Trophoblast cell (in vitro differentiated cells and primary cell): Measurements from ENCODE around the gene HRCT1.

Experiments used
- DNase-seq, 2 donors: peaks; one replicate each; pipeline ENCODE4 v3.0.0-alpha.2; 2016
- H2AFZ ChIP-seq: 2 replicates; pipeline ENCODE4 v1.6.1; 2013; ENCODE audit warnings: low read length, moderate library complexity, mild to moderate bottlenecking; ENCODE audit not compliant: insufficient read depth, poor library complexity
- H2AK5ac ChIP-seq: 2 replicates; pipeline ENCODE4 v1.6.1; 2013; ENCODE audit warnings: mild to moderate bottlenecking, low read length
- H2BK120ac ChIP-seq: 2 replicates; pipeline ENCODE4 v1.6.1; 2013; ENCODE audit warnings: low read length, mild to moderate bottlenecking, moderate library complexity; ENCODE audit not compliant: insufficient read depth, poor library complexity
- H2BK12ac ChIP-seq: 2 replicates; pipeline ENCODE4 v1.6.1; 2013; ENCODE audit warnings: mild to moderate bottlenecking, low read length, moderate library complexity
- H2BK5ac ChIP-seq: 2 replicates; pipeline ENCODE4 v1.6.1; 2013; ENCODE audit warnings: low read length, low read depth, moderate library complexity, mild to moderate bottlenecking; ENCODE audit not compliant: poor library complexity
- H3K14ac ChIP-seq: 2 replicates; pipeline ENCODE4 v1.6.1; 2013; ENCODE audit warnings: mild to moderate bottlenecking, low read length
- H3K18ac ChIP-seq: 2 replicates; pipeline ENCODE4 v1.6.1; 2013; ENCODE audit warnings: mild to moderate bottlenecking, low read length
- H3K23ac ChIP-seq: 2 replicates; pipeline ENCODE4 v1.6.1; 2013; ENCODE audit warnings: low read length
- H3K27ac ChIP-seq: 2 replicates; pipeline ENCODE4 v1.5.1; 2013; ENCODE audit warnings: low read depth, mild to moderate bottlenecking, inconsistent platforms, low read length, moderate library complexity
- H3K27me3 ChIP-seq: 2 replicates; pipeline ENCODE4 v1.6.1; 2013; ENCODE audit warnings: inconsistent platforms, mild to moderate bottlenecking, low read length, moderate library complexity; ENCODE audit not compliant: insufficient read depth
- H3K36me3 ChIP-seq, 2 experiments: 1 replicate in 1 of 2; 2 replicates in 1 of 2; pipeline ENCODE4 v1.6.1; 2013; ENCODE audit warnings: low read length in 2 of 2, mild to moderate bottlenecking in 2 of 2, moderate library complexity in 1 of 2; ENCODE audit not compliant: insufficient read depth in 2 of 2, control insufficient read depth in 1 of 2
- H3K4ac ChIP-seq: 2 replicates; pipeline ENCODE4 v1.6.1; 2013; ENCODE audit warnings: low read depth, mild to moderate bottlenecking, low read length, moderate library complexity
- H3K4me1 ChIP-seq, 2 experiments: 1 replicate in 1 of 2; 2 replicates in 1 of 2; pipeline ENCODE4 v1.6.1; 2013; ENCODE audit warnings: low read length in 2 of 2, mild to moderate bottlenecking in 2 of 2, moderate library complexity in 1 of 2; ENCODE audit not compliant: insufficient read depth in 2 of 2, control insufficient read depth in 1 of 2
- H3K4me2 ChIP-seq: 2 replicates; pipeline ENCODE4 v1.6.1; 2013; ENCODE audit warnings: inconsistent platforms, mild to moderate bottlenecking, low read length, moderate library complexity
- H3K4me3 ChIP-seq: 2 replicates; pipeline ENCODE4 v1.5.1; 2013; ENCODE audit warnings: mild to moderate bottlenecking, low read depth, low read length, inconsistent platforms
- H3K79me1 ChIP-seq: one replicate; pipeline ENCODE4 v1.6.1; 2013; ENCODE audit warnings: low read length
- H3K79me2 ChIP-seq: 2 replicates; pipeline ENCODE4 v1.6.1; 2013; ENCODE audit warnings: low read length, mild to moderate bottlenecking; ENCODE audit not compliant: control insufficient read depth, insufficient read depth, poor library complexity
- H3K9ac ChIP-seq: 2 replicates; pipeline ENCODE4 v1.6.1; 2013; ENCODE audit warnings: mild to moderate bottlenecking, low read length
- H3K9me3 ChIP-seq: 2 replicates; pipeline ENCODE4 v1.6.1; 2013; ENCODE audit warnings: low read depth, mild to moderate bottlenecking, control low read depth, inconsistent platforms, low read length; ENCODE audit not compliant: insufficient read depth
- H4K12ac ChIP-seq: 2 replicates; pipeline ENCODE4 v1.6.1; 2013; ENCODE audit warnings: low read depth, mild to moderate bottlenecking, low read length, moderate library complexity
- H4K8ac ChIP-seq: 2 replicates; pipeline ENCODE4 v1.6.1; 2013; ENCODE audit warnings: low read depth, mild to moderate bottlenecking, low read length, moderate library complexity
- H4K91ac ChIP-seq: one replicate; pipeline ENCODE4 v1.6.1; 2013; ENCODE audit warnings: low read depth, mild to moderate bottlenecking, low read length, moderate library complexity
- WGBS: extraction: QIAGEN DNeasy Blood & Tissue Kit; methylation state at CpG from one replicate; pipeline ENCODE4 v1.1.7; 2013; ENCODE audit warnings: missing lambda C conversion rate; ENCODE audit not compliant: insufficient read length, insufficient coverage; ENCODE audit errors: extremely low coverage; 5-methylcytosine and 5-hydroxymethylcytosine counted together

HRCT1 gene

DNA sequence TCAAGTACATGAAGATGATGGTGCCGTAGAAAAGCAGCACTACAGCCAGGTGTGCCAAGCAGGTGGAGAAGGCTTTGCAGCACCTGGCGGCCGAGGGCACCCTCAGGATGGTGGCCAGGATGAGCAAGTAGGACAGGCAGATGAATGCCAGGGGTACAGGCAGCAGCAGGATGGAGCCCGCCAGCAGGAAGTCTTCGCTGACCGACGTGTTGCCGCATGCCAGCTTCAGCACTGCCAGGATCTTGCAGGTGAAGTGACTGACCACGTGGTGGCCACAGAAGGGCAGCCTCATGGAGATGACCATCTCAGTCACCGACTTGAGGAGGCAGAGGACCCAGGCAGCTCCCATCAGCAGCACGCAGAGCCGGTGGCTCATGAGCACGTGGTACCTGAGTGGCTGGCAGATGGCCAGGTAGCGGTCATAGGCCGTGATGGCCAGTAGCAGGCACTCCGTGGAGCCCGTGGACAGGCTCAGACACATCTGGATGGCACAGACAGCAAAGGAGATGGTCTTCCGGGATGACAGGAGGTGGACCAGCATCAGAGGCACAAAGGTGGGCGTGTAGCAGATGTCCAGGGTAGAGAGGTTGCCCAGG is 36.3 kb upstream of the HRCT1 start:
- Histone ChIP-seq H2AFZ (no peak overlapping the region), H3K14ac (no peak overlapping the region), H3K36me3 (no peaks in the 10 kb centered on the region), H4K12ac (no peak overlapping the region), H2BK120ac (no peak overlapping the region), H3K27me3 (no peaks in the 10 kb centered on the region), H3K79me1 (no peaks in the 10 kb centered on the region), H3K18ac (no peak overlapping the region), H3K27ac (no peak overlapping the region), H3K9ac (no peak overlapping the region), H2AK5ac (no peak overlapping the region), H3K79me2 (no peaks in the 10 kb centered on the region), H2BK5ac (no peak overlapping the region), H2BK12ac (no peak overlapping the region), H3K23ac (no peak overlapping the region), H4K8ac (no peak overlapping the region), H3K4me3 (no peak overlapping the region), H3K4me2 (no peak overlapping the region), H3K4ac (no peak overlapping the region), H3K9me3 (peaks cover 4% of the 10 kb centered on the region), H3K4me1 (no peaks in the 10 kb centered on the region), H4K91ac (no peak overlapping the region)
- no CpG with 5 or more reads among the region's 19 CpGs for WGBS
- DNase-seq: no peak

- no peak for DNase-seq
- peaks cover 4% of the 10 kb centered on the region for H3K9me3 ChIP-seq
- H3K4me2 ChIP-seq: no peak within 1 kb of the TSS
- no peaks in the 10 kb centered on the region for H3K36me3 ChIP-seq
- H2BK5ac ChIP-seq: no peak within 1 kb of the TSS
- no peaks in the 10 kb centered on the region for H3K27me3 ChIP-seq
- H4K8ac ChIP-seq: no peak within 1 kb of the TSS
- no peak within 1 kb of the TSS for H4K12ac ChIP-seq
- no peaks in the 10 kb centered on the region for H3K79me2 ChIP-seq
- no peak within 1 kb of the TSS for H3K27ac ChIP-seq
- no peaks in the 10 kb centered on the region for H3K79me1 ChIP-seq
- H3K18ac ChIP-seq: no peak within 1 kb of the TSS
- no peak within 1 kb of the TSS for H3K4me3 ChIP-seq
- no peak within 1 kb of the TSS for H3K4ac ChIP-seq
- no peak within 1 kb of the TSS for H2AFZ ChIP-seq
- no CpG with 5 or more reads among the region's 8 CpGs for WGBS
- H3K9ac ChIP-seq: no peak within 1 kb of the TSS
- H3K23ac ChIP-seq: no peak within 1 kb of the TSS
- no peak within 1 kb of the TSS for H2BK12ac ChIP-seq
- H3K14ac ChIP-seq: no peak within 1 kb of the TSS
- H2BK120ac ChIP-seq: no peak within 1 kb of the TSS
- no peak within 1 kb of the TSS for H2AK5ac ChIP-seq
- H4K91ac ChIP-seq: no peak within 1 kb of the TSS
- no peaks in the 10 kb centered on the region for H3K4me1 ChIP-seq
Measured at GRCh38 chr9:35870351-35870923, 35.6 kb upstream of the HRCT1 start, which contains the start of gene OR13J1. Gene OR13J1, minus strand, starts transcription at chr9:35870401. Its CDS starts 0 bp downstream, at chr9:35870401.

DNA sequence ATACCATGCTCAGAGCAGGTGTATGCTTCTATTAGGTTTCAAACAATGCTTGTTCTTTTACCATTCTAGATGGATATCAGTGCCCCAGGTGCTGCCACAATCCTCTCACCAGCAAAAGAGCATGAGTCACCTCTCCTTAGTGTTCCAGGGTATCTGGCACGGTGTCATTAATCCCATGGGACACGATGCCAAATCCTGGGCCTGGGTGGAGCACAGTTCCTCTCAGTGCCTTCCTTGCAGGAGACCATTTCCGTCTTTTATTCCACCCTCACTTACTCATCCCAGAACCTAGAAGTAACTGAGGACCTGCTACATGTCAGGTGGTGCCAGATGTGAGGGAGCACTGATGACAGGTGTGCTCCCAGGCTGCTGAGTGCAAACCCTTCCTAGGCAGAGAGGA is 34.5 kb upstream of the HRCT1 start:
- DNase-seq: peak in 1 of 2 donors; percentile 8
- H3K79me2 ChIP-seq: no peaks in the 10 kb centered on the region
- no CpG with 5 or more reads among the region's 3 CpGs for WGBS
- H3K27me3 ChIP-seq: no peaks in the 10 kb centered on the region
- H3K36me3 ChIP-seq: no peaks in the 10 kb centered on the region
- H3K4ac ChIP-seq: no peak overlapping the region
- H3K9ac ChIP-seq: no peak overlapping the region
- no peak overlapping the region for H2AFZ ChIP-seq
- H4K12ac ChIP-seq: no peak overlapping the region
- H4K91ac ChIP-seq: no peak overlapping the region
- H3K4me2 ChIP-seq: no peak overlapping the region
- H3K4me3 ChIP-seq: no peak overlapping the region
- H4K8ac ChIP-seq: no peak overlapping the region
- no peaks in the 10 kb centered on the region for H3K4me1 ChIP-seq
- H3K18ac ChIP-seq: no peak overlapping the region
- H3K79me1 ChIP-seq: no peaks in the 10 kb centered on the region
- no peak overlapping the region for H2BK5ac ChIP-seq
- no peak overlapping the region for H2AK5ac ChIP-seq
- H2BK12ac ChIP-seq: no peak overlapping the region
- H3K9me3 ChIP-seq: peaks cover 4% of the 10 kb centered on the region
- H3K27ac ChIP-seq: no peak overlapping the region
- H3K14ac ChIP-seq: no peak overlapping the region
- no peak overlapping the region for H3K23ac ChIP-seq
- H2BK120ac ChIP-seq: no peak overlapping the region

- no CpG with 5 or more reads among the region's 3 CpGs for WGBS
Measured at GRCh38 chr9:35872505-35872904, 33.5 kb upstream of the HRCT1 start.

More at GRCh38 chr9:35872505-35872904, 33.5 kb upstream of the HRCT1 start:
- H2BK5ac ChIP-seq: no peak overlapping the region
- H3K79me2 ChIP-seq: no peaks in the 10 kb centered on the region
- H3K23ac ChIP-seq: no peak overlapping the region
- H3K9me3 ChIP-seq: peaks cover 4% of the 10 kb centered on the region
- no peaks in the 10 kb centered on the region for H3K27me3 ChIP-seq
- H3K27ac ChIP-seq: no peak overlapping the region
- H4K91ac ChIP-seq: no peak overlapping the region
- H3K18ac ChIP-seq: no peak overlapping the region
- H3K4me1 ChIP-seq: no peaks in the 10 kb centered on the region
- no peak overlapping the region for H2BK120ac ChIP-seq
- H3K4me3 ChIP-seq: no peak overlapping the region
- no peaks in the 10 kb centered on the region for H3K36me3 ChIP-seq
- H3K4me2 ChIP-seq: no peak overlapping the region
- no peak overlapping the region for H2AFZ ChIP-seq
- H3K79me1 ChIP-seq: no peaks in the 10 kb centered on the region
- no peak overlapping the region for H4K8ac ChIP-seq
- no peak for DNase-seq
- no peak overlapping the region for H4K12ac ChIP-seq
- no peak overlapping the region for H3K9ac ChIP-seq
- no peak overlapping the region for H3K14ac ChIP-seq
- no peak overlapping the region for H2AK5ac ChIP-seq
- no peak overlapping the region for H2BK12ac ChIP-seq
- H3K4ac ChIP-seq: no peak overlapping the region
